Measurements from ENCODE around the gene DUSP5. TPM values are rescaled to one million over a fixed set of nuclear protein-coding genes. Genes with fewer than 3 reads are reported as not detected.
"Not testable (repeated sequence)": the region's sequence is repeated elsewhere in the genome, so short reads cannot be mapped to it uniquely, and the experiment has no call there.

The DUSP5 gene
- total and polyA plus RNA-seq, 2 of the 8 experiments (the other 6 are each of a cell fraction or from before 2014, with no cell fraction given): 13.6 to 30.3 TPM

- H3K27me3 ChIP-seq (replicated peaks in 1 of 4; ENCODE audit: control insufficient read depth in 3 of 4, extremely low read depth in 1 of 4, insufficient read depth in 3 of 4, low read length in 3 of 4); H3K79me2 ChIP-seq (ENCODE audit: control insufficient read depth in 1 of 2, insufficient read depth in 2 of 2, low read length in 2 of 2); H3K27ac ChIP-seq (ENCODE audit: low read depth, low read length); H3K36me3 ChIP-seq (ENCODE audit: control insufficient read depth in 2 of 4, insufficient read depth in 4 of 4, low read length in 3 of 4); H2BK15ac ChIP-seq (ENCODE audit: low read length); DNase-seq (ENCODE audit: low read depth in 1 of 2, low spot score in 2 of 2); H3K56ac ChIP-seq (replicated peaks; ENCODE audit: insufficient read length, low read depth, low read length); H3K9me3 ChIP-seq (ENCODE audit: insufficient read depth in 2 of 2, low read depth in 1 of 2, low read length in 1 of 2); H3K9ac ChIP-seq (replicated peaks in 1 of 4; ENCODE audit: extremely low read depth in 1 of 4, low read depth in 3 of 4, low read length in 3 of 4); H2AFZ ChIP-seq (ENCODE audit: low read length); H3K18ac ChIP-seq (ENCODE audit: extremely low read depth, low read length); H2AK5ac ChIP-seq (ENCODE audit: low read depth, low read length); H3K14ac ChIP-seq (ENCODE audit: insufficient read length); H2BK12ac ChIP-seq (ENCODE audit: low read depth, low read length); H3K23ac ChIP-seq (ENCODE audit: insufficient read length); FAIRE-seq; H3K4ac ChIP-seq (replicated peaks; ENCODE audit: insufficient read length, low read depth, low read length); H4K5ac ChIP-seq (ENCODE audit: insufficient read length, low read depth, low read length); H3K23me2 ChIP-seq (ENCODE audit: low read depth, low read length); H4K20me1 ChIP-seq (replicated peaks in 1 of 2; ENCODE audit: control insufficient read depth in 1 of 2, insufficient read depth in 2 of 2, low read length in 2 of 2); H3K79me1 ChIP-seq (ENCODE audit: low read depth, low read length); H2BK120ac ChIP-seq (replicated peaks; ENCODE audit: low read depth, low read length); H4K8ac ChIP-seq (ENCODE audit: extremely low read depth, insufficient read depth, low read length): not testable (repeated sequence)
- WGBS, 2 experiments (ENCODE audit: extremely low coverage in 1 of 2, insufficient coverage in 1 of 2, insufficient read length in 1 of 2, insufficient replicate concordance in 2 of 2, low coverage in 1 of 2, low lambda C conversion rate in 2 of 2, missing lambda C conversion rate in 1 of 2): 70% methylated on average over 8 of the region's 8 CpGs; no CpG with 5 or more reads in 1 of the 2 experiments
- CTCF ChIA-PET (ENCODE audit: partially characterized antibody): interaction anchor here (0.8 to 1.2 kb wide), 3 partner anchors 17 to 223 kb away, joined by 3 to 4 read pairs (median 3); no protein-coding TSS in a partner anchor
- Histone ChIP-seq H2BK20ac (ENCODE audit: low read length) (0 out of 2 replicates have a peak overlapping the region, but pooled peaks have one; percentile 23), H4K91ac (replicated peaks; ENCODE audit: insufficient read length, low read length) (peak overlapping the region; percentile 46), H3K4me1 (replicated peaks in 1 of 4; ENCODE audit: control insufficient read depth in 3 of 4, insufficient read depth in 4 of 4, low read length in 3 of 4) (peaks cover 4 to 17% (median 5%) of the 10 kb centered on the region in 4 experiments), H3K4me3 (ENCODE audit: extremely low read depth in 1 of 4, insufficient read depth in 2 of 4, low read depth in 3 of 4, low read length in 4 of 4) (peak overlapping the region in 1 of 4 experiments; percentile 42; a peak in 1 of 8 replicates), H2BK5ac (ENCODE audit: low read depth, low read length) (peak overlapping the region; percentile 84; the same call in 1 of the 2 replicates), H3K4me2 (ENCODE audit: insufficient read depth in 1 of 2, low read depth in 2 of 2, low read length in 2 of 2) (peak overlapping the region; percentile 65 to 70; a peak in 2 of 4 replicates)
- POLR2A ChIA-PET (ENCODE audit: partially characterized antibody): interaction anchor here (0.6 to 3.1 kb wide), 11 partner anchors 9 to 224 kb away, joined by 3 to 11 read pairs (median 4); partner anchors contain the start of gene SMNDC1
- TF ChIP-seq CEBPB (IDR thresholded peaks at IDR 0.05; ENCODE audit: low read depth, low read length): peak; percentile 27; the same call in 1 of the 2 replicates
These were observed 31.4 kb downstream of the DUSP5 start for GRCh38 chr10:110528997-110529524.
